Mesothelial cell of epicardium (in vitro differentiated cells): ENCODE data around the gene NDNF. TPM values are rescaled to one million over a fixed set of nuclear protein-coding genes. Genes with fewer than 3 reads are reported as not detected.
A peak's percentile ranks its signal among the peaks of the same experiment; 100 is the strongest.

Source experiments
- DNase-seq, 2 experiments: peaks; one replicate each; pipeline ENCODE4 v3.0.0; 2021; ENCODE audit warnings: low spot score in 2 of 2; ENCODE audit not compliant: unreplicated experiment in 2 of 2
- H3K27ac Mint-ChIP-seq: 2 replicates; pipeline ENCODE4 v1.8.0; 2021; ENCODE audit warnings: mixed read lengths
- H3K27me3 Mint-ChIP-seq: 2 replicates; pipeline ENCODE4 v1.8.0; 2021; ENCODE audit warnings: low read depth, mixed read lengths
- H3K36me3 Mint-ChIP-seq: 2 replicates; pipeline ENCODE4 v1.8.0; 2021; ENCODE audit warnings: mixed read lengths
- H3K4me1 Mint-ChIP-seq: 2 replicates; pipeline ENCODE4 v1.8.0; 2021; ENCODE audit warnings: mixed read lengths
- H3K4me3 Mint-ChIP-seq: 2 replicates; pipeline ENCODE4 v1.8.0; 2021; ENCODE audit warnings: mild to moderate bottlenecking, moderate library complexity, mixed read lengths
- H3K9me3 Mint-ChIP-seq: 2 replicates; pipeline ENCODE4 v1.8.0; 2021; ENCODE audit warnings: mixed read lengths
- total RNA-seq: library from RNA; stranded (reverse); gene quantifications from 3 replicates; pipeline ENCODE4 v1.2.1, GENCODE V29; 2021
- TF ChIP-seq, protein P1 (sequence below): fragments of 200-600 bp; sonication (generic); IDR thresholded peaks from one replicate; pipeline ENCODE4 v1.5.0; 2021; ENCODE audit warnings: antibody characterized with exemption; ENCODE audit not compliant: unreplicated experiment

The NDNF gene
- total RNA-seq, 1 donor from 2014 or later: 10.1 TPM

DNA sequence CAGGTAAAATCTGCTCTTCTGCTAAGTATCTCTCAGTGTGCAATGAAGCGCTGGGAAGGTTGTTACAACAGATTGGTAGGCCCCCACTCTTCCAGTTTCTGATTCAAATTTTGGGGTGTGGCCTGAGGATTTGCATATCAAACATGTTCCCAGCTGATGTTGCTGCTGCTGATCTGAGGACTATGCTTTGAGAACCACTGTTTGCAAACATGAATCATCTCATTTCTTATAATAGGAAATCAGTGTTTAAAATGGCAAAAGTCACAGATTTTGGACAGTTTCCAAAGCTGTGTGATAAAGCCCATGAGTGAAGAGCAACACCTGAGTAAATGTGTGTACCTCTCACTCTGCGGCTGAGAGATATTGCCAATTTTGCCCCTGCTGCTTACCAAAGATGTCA is 36.2 kb upstream of the NDNF start:
- TF ChIP-seq, protein P1, sequence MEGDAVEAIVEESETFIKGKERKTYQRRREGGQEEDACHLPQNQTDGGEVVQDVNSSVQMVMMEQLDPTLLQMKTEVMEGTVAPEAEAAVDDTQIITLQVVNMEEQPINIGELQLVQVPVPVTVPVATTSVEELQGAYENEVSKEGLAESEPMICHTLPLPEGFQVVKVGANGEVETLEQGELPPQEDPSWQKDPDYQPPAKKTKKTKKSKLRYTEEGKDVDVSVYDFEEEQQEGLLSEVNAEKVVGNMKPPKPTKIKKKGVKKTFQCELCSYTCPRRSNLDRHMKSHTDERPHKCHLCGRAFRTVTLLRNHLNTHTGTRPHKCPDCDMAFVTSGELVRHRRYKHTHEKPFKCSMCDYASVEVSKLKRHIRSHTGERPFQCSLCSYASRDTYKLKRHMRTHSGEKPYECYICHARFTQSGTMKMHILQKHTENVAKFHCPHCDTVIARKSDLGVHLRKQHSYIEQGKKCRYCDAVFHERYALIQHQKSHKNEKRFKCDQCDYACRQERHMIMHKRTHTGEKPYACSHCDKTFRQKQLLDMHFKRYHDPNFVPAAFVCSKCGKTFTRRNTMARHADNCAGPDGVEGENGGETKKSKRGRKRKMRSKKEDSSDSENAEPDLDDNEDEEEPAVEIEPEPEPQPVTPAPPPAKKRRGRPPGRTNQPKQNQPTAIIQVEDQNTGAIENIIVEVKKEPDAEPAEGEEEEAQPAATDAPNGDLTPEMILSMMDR: no peak

DNA sequence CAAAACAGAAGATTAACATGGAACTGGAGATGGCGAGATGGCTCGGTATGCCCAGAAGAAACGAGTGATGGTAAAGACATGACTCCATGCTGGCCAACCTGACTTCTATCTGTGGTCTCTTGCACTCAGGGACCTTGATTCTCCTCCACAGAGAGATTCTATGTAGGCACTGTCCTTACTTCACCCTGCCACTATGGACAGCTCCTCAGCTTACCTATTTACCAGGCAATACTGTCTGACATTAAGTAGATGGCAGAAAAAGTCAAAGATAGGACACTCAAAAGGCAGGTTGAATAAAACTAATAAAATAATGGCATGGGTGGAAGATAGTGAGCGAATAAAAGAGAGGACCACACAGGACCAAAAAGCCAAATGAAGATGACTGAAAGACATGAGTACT is 35.2 kb upstream of the NDNF start:
- Mint-ChIP-seq H3K4me3 (no peak overlapping the region), H3K9me3 (peaks cover 29% of the 10 kb centered on the region), H3K27me3 (peaks cover 2% of the 10 kb centered on the region), H3K36me3 (no peaks in the 10 kb centered on the region), H3K4me1 (no peaks in the 10 kb centered on the region), H3K27ac (no peak overlapping the region)
- no peak for DNase-seq
- TF ChIP-seq, protein P1: no peak

More for the DNA sequence above, 36.2 kb upstream of the NDNF start:
- Mint-ChIP-seq H3K27ac (no peak overlapping the region), H3K36me3 (no peaks in the 10 kb centered on the region), H3K4me3 (no peak overlapping the region), H3K4me1 (no peaks in the 10 kb centered on the region), H3K27me3 (peaks cover 2% of the 10 kb centered on the region), H3K9me3 (peaks cover 21% of the 10 kb centered on the region)
- DNase-seq: no peak

DNA sequence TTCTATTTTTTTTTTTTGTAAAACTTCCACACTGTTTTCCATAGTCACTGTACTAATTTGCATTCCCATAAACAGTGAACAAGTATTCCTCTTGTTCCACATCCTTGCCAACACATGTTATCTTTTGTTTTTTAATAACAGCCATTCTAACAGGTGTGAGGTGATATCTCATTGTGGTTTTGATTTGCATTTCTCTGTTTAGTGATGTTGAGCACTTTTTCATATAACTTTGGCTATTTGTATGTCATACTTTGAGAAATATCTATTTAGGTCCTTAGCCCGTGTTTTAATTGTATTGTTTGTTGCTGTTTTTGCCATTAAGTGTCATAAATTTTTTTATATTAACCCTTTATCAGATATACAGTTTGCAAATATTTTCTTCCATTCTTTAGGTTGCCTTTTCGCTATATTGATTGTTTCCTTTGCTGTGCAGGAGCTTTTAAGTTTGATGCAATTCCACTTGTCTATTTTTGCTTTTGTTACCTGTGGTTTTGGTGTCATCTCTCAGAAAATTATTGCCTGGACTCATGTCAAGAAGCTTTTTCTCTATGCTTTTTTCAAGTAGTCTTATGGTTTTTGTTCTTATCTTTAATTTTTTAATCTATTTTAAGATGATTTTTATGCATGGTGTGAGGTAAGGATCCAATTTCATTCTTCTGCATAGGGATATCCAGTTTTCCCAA is 27.9 kb upstream of the NDNF start:
- TF ChIP-seq, protein P1: no peak
- peaks cover 3% of the 10 kb centered on the region for H3K4me1 Mint-ChIP-seq
- H3K9me3 Mint-ChIP-seq: peaks cover 38% of the 10 kb centered on the region
- no peak for DNase-seq
- H3K4me3 Mint-ChIP-seq: no peak overlapping the region
- peaks cover 2% of the 10 kb centered on the region for H3K36me3 Mint-ChIP-seq
- H3K27ac Mint-ChIP-seq: no peak overlapping the region
- peaks cover 2% of the 10 kb centered on the region for H3K27me3 Mint-ChIP-seq

DNA sequence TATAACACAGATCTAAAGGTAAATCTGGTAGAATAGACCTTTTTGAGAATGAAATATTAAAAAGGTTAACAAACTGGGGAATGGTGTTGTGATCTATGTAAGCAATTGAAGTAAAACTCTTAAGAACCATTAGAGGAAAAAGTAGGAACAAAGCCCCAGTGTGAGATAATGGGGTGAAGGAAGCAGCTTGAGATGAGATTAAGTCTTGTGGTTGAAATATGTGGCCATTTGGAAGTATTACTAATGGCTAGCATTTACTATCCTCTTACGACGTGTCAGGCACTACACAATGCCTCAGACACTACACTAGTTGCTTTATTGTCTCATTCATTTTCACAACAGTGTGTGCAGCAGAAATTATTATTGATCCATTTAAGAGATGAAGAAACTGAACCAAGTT is 25.9 kb upstream of the NDNF start:
- Mint-ChIP-seq H3K9me3 (peaks cover 30% of the 10 kb centered on the region), H3K27me3 (no peaks in the 10 kb centered on the region), H3K27ac (no peak overlapping the region), H3K36me3 (peaks cover 2% of the 10 kb centered on the region), H3K4me1 (peaks cover 3% of the 10 kb centered on the region), H3K4me3 (no peak overlapping the region)
- TF ChIP-seq, protein P1: no peak
- no peak for DNase-seq

DNA sequence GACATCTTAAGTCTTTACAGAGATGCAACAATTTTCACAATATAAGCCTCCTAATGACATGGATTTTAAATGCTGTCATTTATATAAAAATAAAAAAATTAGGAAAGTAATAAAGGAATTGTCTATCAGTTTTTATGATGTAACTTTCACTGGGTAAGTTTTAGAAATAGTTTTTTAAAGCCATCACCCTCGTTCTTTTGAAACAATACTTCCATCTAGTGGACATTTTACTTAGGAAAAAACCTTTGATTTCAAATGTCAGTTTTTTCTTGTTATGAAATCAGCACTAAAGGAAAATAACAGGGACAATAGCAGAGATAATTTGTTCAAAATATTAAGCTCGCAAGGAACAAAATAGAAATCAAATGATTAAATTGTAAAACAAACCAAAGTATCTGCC is 24.3 kb upstream of the NDNF start:
- H3K36me3 Mint-ChIP-seq: peaks cover 2% of the 10 kb centered on the region
- H3K27ac Mint-ChIP-seq: no peak overlapping the region
- TF ChIP-seq, protein P1: peak; percentile 65
- H3K4me3 Mint-ChIP-seq: no peak overlapping the region
- no peaks in the 10 kb centered on the region for H3K27me3 Mint-ChIP-seq
- peaks cover 3% of the 10 kb centered on the region for H3K4me1 Mint-ChIP-seq
- peaks cover 16% of the 10 kb centered on the region for H3K9me3 Mint-ChIP-seq
- DNase-seq: no peak
